HG02870 (cell line): ENCODE measurements around the gene FOXB1.
A peak's percentile ranks its signal among the peaks of the same experiment; 100 is the strongest.

Experiments
- ATAC-seq: cut with Tn5 transposase; IDR thresholded peaks from one replicate; pipeline ENCODE4 v1.9.1; 2021; ENCODE audit warnings: mild to moderate bottlenecking, moderate library complexity; ENCODE audit not compliant: unreplicated experiment

The FOXB1 gene

GRCh38 chr15:59998950-59999611 is 5.0 kb upstream of the FOXB1 start:
- ATAC-seq, result no peak

GRCh38 chr15:59999612-60000112 is 4.4 kb upstream of the FOXB1 start:
- no peak for ATAC-seq

DNA sequence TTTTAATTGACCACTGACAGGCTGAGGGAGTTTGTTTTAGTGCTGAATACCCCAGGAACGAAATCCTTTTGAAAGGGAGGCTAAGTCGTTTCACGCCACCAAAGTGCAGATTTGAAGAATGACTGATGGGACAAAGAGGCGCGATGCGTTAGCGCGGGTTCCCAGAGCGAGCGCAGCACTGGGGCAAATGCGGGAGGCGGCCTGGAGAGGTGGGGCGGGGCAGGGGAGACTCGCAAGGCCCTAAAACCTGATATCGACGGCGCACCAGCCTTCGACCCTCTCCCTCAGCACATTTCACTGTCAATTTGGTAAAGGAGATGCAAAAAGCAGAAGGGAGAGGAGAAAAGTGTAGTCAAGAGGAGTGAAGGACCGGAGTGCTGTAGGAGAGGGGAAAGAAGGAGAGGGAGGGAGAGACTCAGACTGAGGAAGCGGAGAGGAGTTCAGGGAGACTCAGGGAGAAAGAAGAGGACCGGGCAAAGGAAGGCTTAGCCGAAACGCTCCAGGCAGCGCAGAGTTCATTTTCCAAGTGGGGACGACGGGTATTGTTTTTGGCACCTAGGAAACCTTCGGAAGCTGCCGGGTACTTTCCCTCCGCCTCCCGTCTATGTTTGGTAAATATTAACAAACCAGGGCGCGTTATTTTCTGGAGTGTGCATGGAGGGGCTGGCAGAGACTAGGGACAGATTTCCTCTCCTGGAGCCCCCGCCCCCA is 3.8 kb upstream of the FOXB1 start:
- no peak for ATAC-seq

GRCh38 chr15:60000824-60001609 is 3.1 kb upstream of the FOXB1 start:
- no peak for ATAC-seq

- ATAC-seq, result no peak
Measured at GRCh38 chr15:60001610-60002527, 2.2 kb upstream of the FOXB1 start.

DNA sequence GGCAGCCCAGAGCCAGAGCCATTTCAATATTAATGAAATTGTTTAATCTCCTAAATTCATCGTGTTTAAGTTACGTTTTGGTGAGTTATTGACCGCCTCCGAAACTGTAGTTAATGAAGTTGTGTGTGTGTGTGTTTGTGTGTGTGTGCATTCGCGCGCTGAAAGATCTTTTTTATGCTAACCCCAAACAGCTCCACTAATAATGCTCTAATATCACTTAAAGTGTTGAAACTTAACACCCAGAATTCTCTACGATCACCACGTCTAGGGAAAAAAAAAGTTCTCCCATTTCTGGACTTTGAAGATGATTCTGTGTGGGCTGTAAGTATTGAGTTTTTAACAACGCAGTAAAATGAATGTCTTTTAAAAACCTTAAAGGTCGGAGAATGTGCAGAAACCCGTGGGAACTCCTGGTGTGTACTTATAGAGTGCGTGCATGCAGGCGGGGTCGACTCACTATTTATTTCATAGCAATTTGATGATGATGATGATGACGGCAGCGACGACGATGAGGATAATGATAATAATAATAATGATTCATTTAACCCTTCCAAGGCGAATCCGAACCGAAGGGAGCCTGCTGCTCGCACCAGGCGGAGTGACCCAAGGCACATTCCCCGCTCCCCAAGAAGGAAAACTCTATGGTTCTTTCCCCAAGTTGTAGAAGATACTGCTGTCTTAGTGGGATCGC is 1.4 kb upstream of the FOXB1 start:
- no peak for ATAC-seq

DNA sequence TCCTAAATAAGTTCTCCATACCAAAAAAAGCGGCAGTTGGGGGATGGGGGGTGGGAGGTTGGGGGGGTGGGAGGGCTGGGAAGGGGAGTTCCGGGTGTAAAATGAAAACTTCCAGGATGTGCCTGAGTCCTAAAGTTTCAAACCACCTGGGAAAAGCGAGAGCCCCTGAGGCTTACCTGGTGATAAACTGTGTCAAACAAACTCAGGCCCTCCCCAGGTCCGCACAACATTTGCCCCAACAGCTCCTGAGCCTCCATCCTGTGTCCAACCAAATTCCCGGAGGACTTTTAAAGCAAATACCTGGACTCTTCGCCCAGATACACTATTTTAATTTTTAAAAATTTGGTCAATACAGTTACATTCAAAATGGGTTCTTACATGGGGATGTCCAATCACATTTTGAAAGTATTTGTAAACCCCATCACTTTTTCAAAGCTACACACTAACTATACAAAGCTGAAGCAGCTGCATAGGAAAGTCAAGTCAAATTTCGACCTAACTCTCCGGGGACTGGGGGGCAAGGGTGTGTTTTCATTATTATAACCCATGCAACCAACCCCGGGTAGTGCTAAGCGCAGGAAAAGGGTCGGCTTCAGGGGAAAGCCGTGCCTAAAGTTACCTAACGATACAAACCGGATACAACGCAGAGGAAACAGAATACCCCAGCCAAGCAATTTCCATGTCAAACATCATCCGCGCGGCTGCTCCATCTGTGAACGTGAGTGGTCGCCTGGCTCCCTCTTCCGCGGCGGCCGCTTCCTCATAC is 685 bp upstream of the FOXB1 start:
- no peak for ATAC-seq

DNA sequence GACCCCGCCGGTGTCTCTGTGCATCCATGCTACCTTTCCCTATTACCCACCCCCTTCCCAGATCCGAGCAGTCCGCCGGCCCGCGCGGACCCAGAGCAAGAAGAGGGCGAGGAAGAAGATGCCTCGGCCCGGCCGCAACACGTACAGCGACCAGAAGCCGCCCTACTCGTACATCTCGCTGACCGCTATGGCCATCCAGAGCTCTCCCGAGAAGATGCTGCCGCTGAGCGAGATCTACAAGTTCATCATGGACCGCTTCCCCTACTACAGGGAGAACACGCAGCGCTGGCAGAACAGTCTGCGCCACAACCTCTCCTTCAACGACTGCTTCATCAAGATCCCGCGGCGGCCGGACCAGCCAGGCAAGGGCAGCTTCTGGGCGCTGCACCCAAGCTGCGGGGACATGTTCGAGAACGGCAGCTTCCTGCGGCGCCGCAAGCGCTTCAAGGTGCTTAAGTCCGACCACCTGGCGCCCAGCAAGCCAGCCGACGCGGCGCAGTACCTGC is 788 bp downstream of the FOXB1 start:
- no peak for ATAC-seq

DNA sequence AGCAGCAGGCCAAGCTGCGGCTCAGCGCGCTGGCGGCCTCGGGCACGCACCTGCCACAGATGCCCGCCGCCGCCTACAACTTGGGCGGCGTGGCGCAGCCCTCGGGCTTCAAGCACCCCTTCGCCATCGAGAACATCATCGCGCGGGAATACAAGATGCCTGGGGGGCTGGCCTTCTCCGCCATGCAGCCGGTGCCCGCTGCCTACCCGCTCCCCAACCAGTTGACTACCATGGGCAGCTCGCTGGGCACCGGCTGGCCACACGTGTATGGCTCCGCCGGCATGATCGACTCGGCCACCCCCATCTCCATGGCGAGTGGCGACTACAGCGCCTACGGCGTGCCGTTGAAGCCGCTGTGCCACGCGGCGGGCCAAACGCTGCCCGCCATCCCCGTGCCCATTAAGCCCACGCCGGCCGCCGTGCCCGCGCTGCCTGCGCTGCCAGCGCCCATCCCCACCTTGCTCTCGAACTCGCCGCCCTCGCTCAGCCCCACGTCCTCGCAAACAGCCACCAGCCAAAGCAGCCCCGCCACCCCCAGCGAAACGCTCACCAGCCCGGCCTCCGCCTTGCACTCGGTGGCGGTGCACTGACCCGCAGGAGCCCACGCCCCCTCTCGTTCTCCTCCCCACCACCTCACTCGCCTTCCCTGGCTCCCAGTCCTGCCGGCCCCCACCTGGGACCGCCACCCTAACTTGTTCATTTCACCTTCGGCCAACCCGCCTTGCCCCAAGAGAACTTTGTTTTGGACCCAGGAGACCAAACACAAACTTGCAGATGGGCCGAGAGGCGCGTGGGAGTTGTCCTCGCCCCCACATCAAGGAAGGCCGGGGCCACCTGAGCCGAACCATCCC is 1.5 kb downstream of the FOXB1 start:
- peak; percentile 14 for ATAC-seq

GRCh38 chr15:60006203-60006862 is 2.2 kb downstream of the FOXB1 start:
- ATAC-seq, result peak; percentile 62

- no peak for ATAC-seq
Measured at GRCh38 chr15:60006873-60007272, 2.8 kb downstream of the FOXB1 start.

DNA sequence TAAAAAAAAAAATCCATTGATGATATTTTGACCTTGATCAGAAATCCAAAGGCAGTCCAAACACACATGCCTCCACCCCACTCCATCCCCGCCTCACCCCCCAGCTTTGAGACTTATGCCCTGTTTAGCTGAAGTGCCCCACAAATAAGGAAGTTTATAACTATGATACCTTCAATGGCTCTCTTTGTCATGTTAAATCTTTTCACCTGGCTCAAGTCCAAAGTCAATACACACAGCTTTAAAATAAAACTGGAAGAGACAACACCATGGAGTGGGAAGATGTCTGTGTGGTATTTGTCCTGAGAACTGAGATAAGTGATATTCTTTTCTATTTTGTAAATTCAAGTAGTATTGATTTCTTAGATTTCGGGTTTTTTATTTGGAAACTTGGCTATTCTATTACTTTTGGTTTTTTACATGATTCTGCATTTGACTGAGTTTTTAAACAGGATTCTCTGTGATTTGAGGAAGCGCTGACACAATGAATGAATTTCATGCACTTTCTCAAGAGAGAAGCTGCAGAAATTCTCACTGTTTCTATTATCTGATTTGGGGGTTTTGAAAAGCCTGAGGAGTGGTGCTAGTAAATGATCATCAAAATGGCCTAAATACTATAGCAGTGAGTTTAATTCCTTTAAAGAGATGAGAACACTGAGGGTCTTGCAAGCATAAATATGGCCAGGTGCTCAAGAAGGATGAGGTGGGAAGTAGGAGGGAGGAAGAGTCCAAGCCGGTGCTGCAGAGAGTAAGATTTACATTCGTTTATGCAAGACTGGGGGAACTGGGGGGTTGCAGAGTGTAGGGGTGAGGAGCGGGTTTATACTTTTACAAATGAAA is 5.2 kb downstream of the FOXB1 start:
- no peak for ATAC-seq

GRCh38 chr15:60009980-60010732 is 6.0 kb downstream of the FOXB1 start:
- no peak for ATAC-seq

DNA sequence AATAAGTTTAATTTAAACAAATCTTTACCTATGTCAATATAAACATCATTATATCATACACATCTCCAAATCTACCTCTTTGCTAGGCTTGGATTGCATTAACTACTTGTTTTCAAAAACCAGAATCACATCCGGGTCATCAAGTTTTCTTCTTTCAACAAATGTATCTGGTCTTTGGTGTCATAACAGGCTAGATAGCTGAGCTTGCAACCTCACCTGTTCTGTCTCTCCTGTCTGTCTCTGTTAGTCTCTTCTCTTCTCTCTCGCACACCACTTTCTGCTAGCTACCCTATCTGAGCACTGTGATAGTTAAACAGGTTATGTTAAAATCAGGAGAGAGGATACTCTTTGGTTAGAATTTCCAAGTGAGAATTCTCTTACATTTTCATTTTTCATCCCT is 6.7 kb downstream of the FOXB1 start:
- ATAC-seq, result no peak

DNA sequence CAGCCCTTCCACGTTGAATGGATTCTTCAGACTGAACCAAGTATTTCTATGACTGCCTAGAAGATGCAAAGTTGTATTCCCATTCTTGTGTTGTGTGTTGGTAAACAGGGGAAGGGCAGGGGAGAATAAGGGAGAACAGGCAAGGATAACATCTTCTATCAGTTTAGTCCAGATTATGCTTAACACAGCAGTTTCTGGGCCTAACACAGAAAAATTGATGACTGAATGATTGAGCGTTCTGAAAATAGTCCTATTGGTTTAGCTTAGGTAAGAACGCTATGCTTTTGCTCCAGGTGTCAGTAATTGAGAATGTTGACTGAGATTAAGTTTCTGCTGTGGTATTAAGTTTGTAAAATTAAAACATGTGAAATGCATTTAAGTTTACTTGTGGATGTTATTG is 8.6 kb downstream of the FOXB1 start:
- ATAC-seq, result no peak
